CD14-positive monocyte (primary cell): ENCODE data around the gene TYR. TPM values are rescaled to one million over a fixed set of nuclear protein-coding genes. Genes with fewer than 3 reads are reported as not detected.

Experiments
- DNase-seq, 3 donors: peaks; one replicate each; pipeline ENCODE4 v3.0.0-alpha.2; 2011 to 2022
- H2AFZ ChIP-seq: 2 replicates; pipeline ENCODE4 v1.6.0; 2012; ENCODE audit warnings: mild to moderate bottlenecking, low read depth, low read length, inconsistent platforms; ENCODE audit not compliant: insufficient read depth, poor library complexity, severe bottlenecking
- H3K27ac ChIP-seq, 2 donors: 1 replicate in 1 of 2; 2 replicates in 1 of 2; pipeline ENCODE4 v1.5.1; 2012 to 2013; ENCODE audit warnings: low read length in 2 of 2, control low read depth in 1 of 2, inconsistent platforms in 1 of 2, low read depth in 1 of 2, mild to moderate bottlenecking in 1 of 2
- H3K27me3 ChIP-seq, 2 donors: one replicate each; pipeline versions ENCODE4 v1.6.0 to v1.6.1; 2011 to 2013; ENCODE audit warnings: low read length in 2 of 2; ENCODE audit not compliant: control insufficient read depth in 2 of 2, insufficient read depth in 2 of 2
- H3K36me3 ChIP-seq, 2 donors: replicated peaks in 1 of 2; 1 replicate in 1 of 2; 2 replicates in 1 of 2; pipeline versions ENCODE4 v1.5.1 to v1.6.1; 2012 to 2013; ENCODE audit warnings: low read length in 2 of 2, control low read depth in 1 of 2, inconsistent platforms in 1 of 2, mild to moderate bottlenecking in 1 of 2; ENCODE audit not compliant: insufficient read depth in 2 of 2, control insufficient read depth in 1 of 2
- H3K4me1 ChIP-seq, 2 donors: 1 replicate in 1 of 2; 2 replicates in 1 of 2; pipeline versions ENCODE4 v1.5.1 to v1.6.1; 2012 to 2013; ENCODE audit warnings: low read length in 2 of 2, control low read depth in 1 of 2, inconsistent platforms in 1 of 2, mild to moderate bottlenecking in 1 of 2, moderate library complexity in 1 of 2; ENCODE audit not compliant: insufficient read depth in 2 of 2, control insufficient read depth in 1 of 2
- H3K4me2 ChIP-seq: replicated peaks from 2 replicates; pipeline ENCODE3; 2012; ENCODE audit warnings: low read length, moderate library complexity, mild to moderate bottlenecking; ENCODE audit not compliant: poor library complexity, severe bottlenecking; ENCODE audit errors: extremely low read depth
- H3K4me3 ChIP-seq, 3 experiments: fragments of 200-600 bp in 1 of 3; sonication (generic) in 1 of 3; replicated peaks in 1 of 3; 1 replicate in 2 of 3; 2 replicates in 1 of 3; pipeline ENCODE4 v1.5.1; 2011 to 2013; ENCODE audit warnings: low read length in 3 of 3, mild to moderate bottlenecking in 3 of 3, control low read depth in 2 of 3, low read depth in 2 of 3, inconsistent platforms in 1 of 3, moderate library complexity in 1 of 3
- H3K79me2 ChIP-seq: 2 replicates; pipeline ENCODE4 v1.6.0; 2012; ENCODE audit warnings: mild to moderate bottlenecking, control low read depth, inconsistent platforms, low read length, moderate library complexity; ENCODE audit not compliant: insufficient read depth
- H3K9ac ChIP-seq: 2 replicates; pipeline ENCODE4 v1.6.0; 2017; ENCODE audit warnings: low read length, mild to moderate bottlenecking; ENCODE audit not compliant: insufficient read depth, poor library complexity, severe bottlenecking
- H3K9me3 ChIP-seq, 2 donors: replicated peaks in 1 of 2; 1 replicate in 1 of 2; 2 replicates in 1 of 2; pipeline versions ENCODE4 v1.5.1 to v1.6.1; 2012 to 2013; ENCODE audit warnings: low read length in 2 of 2, control low read depth in 1 of 2; ENCODE audit not compliant: control insufficient read depth in 1 of 2, insufficient read depth in 1 of 2
- H4K20me1 ChIP-seq: 2 replicates; pipeline ENCODE4 v1.6.0; 2012; ENCODE audit warnings: mild to moderate bottlenecking, low read length, control low read depth, moderate library complexity; ENCODE audit not compliant: insufficient read depth
- H3K27ac Mint-ChIP-seq, 7 donors: one replicate each; pipeline ENCODE4 v1.8.0; 2020; ENCODE audit warnings: mild to moderate bottlenecking in 7 of 7, mixed read lengths in 7 of 7, moderate library complexity in 6 of 7, inconsistent platforms in 2 of 7
- H3K27me3 Mint-ChIP-seq, 3 donors: one replicate each; pipeline ENCODE4 v1.8.0; 2021 to 2022; ENCODE audit warnings: low read depth in 3 of 3, mild to moderate bottlenecking in 3 of 3, mixed read lengths in 3 of 3, moderate library complexity in 3 of 3, inconsistent platforms in 1 of 3
- H3K36me3 Mint-ChIP-seq, 2 donors: one replicate each; pipeline ENCODE4 v1.8.0; 2020; ENCODE audit warnings: mixed read lengths in 2 of 2, inconsistent platforms in 1 of 2, mild to moderate bottlenecking in 1 of 2
- H3K4me1 Mint-ChIP-seq: one replicate; pipeline ENCODE4 v1.8.0; 2020; ENCODE audit warnings: mild to moderate bottlenecking, mixed read lengths
- H3K4me3 Mint-ChIP-seq, 2 donors: one replicate each; pipeline ENCODE4 v1.8.0; 2020; ENCODE audit warnings: mild to moderate bottlenecking in 2 of 2, mixed read lengths in 2 of 2, moderate library complexity in 1 of 2
- H3K9me3 Mint-ChIP-seq, 7 donors: one replicate each; pipeline ENCODE4 v1.8.0; 2020 to 2022; ENCODE audit warnings: mixed read lengths in 7 of 7, mild to moderate bottlenecking in 6 of 7, moderate library complexity in 6 of 7, inconsistent platforms in 2 of 7
- CTCF ChIP-seq: fragments of 200-600 bp; IDR thresholded peaks from one replicate; pipeline ENCODE4 v1.8.0; 2022; ENCODE audit warnings: antibody characterized with exemption, mild to moderate bottlenecking
- WGBS: methylation state at CpG from one replicate; pipeline ENCODE4 v1.1.5; 2013; ENCODE audit warnings: missing lambda C conversion rate; ENCODE audit not compliant: insufficient coverage; 5-methylcytosine and 5-hydroxymethylcytosine counted together
- intact Hi-C, 2 donors: fragments of 100-400 bp; cut with micrococcal nuclease; formaldehyde crosslinking; loops; one replicate each; pipeline versions ENCODE4 v1.15.0 to v1.15.1; 2023
- polyA plus RNA-seq, 3 donors: library from polyadenylated mRNA; depleted of rRNA in 1 of 3; unstranded in 2 of 3; stranded (reverse) in 1 of 3; fragments of 300-500 nt in 2 of 3; fragments of >200 nt in 1 of 3; fragmentation: Illumina TruSeq in 2 of 3; gene quantifications; 1 replicate in 2 of 3; 2 replicates in 1 of 3; pipeline ENCODE4 v1.2.3, GENCODE V29; 2012 to 2021

TYR gene
- polyA plus RNA-seq, 3 donors: not detected

DNA sequence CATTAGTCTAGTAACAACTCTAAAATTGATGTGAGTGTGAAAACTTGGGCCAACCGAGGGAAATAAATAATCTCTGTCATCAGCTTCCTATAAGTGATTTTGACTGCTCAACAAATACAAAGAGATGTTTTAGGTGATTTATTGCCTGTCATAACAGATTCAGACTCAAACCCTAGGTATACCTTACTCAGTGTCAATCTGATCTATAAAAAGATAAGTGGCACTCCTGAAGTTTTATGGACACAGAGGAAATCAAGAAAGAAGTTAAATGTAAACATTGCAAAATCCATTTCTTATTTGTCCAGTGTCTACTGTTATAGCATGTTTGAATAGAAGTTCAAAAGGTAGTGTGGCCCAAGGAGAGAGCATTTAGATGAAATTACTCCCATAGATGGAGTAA, 30.4 kb upstream of the TYR start:
- TF ChIP-seq CTCF: no peak
- Histone ChIP-seq H3K27ac (no peak overlapping the region), H3K79me2 (no peaks in the 10 kb centered on the region), H3K36me3 (no peaks in the 10 kb centered on the region), H3K4me3 (no peak overlapping the region), H2AFZ (no peak overlapping the region), H3K4me1 (no peaks in the 10 kb centered on the region), H3K27me3 (no peaks in the 10 kb centered on the region), H3K9ac (no peak overlapping the region), H4K20me1 (no peaks in the 10 kb centered on the region), H3K4me2 (no peak overlapping the region), H3K9me3 (no peaks in the 10 kb centered on the region)
- H3K27me3 Mint-ChIP-seq: no peaks in the 10 kb centered on the region
- no peaks in the 10 kb centered on the region for H3K36me3 Mint-ChIP-seq
- DNase-seq: no peak
- H3K27ac Mint-ChIP-seq: no peak overlapping the region
- no peak overlapping the region for H3K4me3 Mint-ChIP-seq
- WGBS: no CpG with 5 or more reads among the region's 1 CpG
- no peaks in the 10 kb centered on the region for H3K4me1 Mint-ChIP-seq
- intact Hi-C loops: no loop called here
- H3K9me3 Mint-ChIP-seq: peaks cover 0 to 3% (median 0%) of the 10 kb centered on the region in 7 donors

GRCh38 chr11:89159974-89160373, 17.7 kb upstream of the TYR start:
- WGBS: no CpG with 5 or more reads among the region's 4 CpGs
- intact Hi-C loops: no loop called here
- no peaks in the 10 kb centered on the region for H3K4me1 Mint-ChIP-seq

More at GRCh38 chr11:89159974-89160373, 17.7 kb upstream of the TYR start:
- H3K4me3 Mint-ChIP-seq: no peak overlapping the region
- H3K4me2 ChIP-seq: no peak overlapping the region
- no peaks in the 10 kb centered on the region for H3K27me3 ChIP-seq
- no peaks in the 10 kb centered on the region for H4K20me1 ChIP-seq
- peaks cover 0 to 3% (median 0%) of the 10 kb centered on the region in 7 donors for H3K9me3 Mint-ChIP-seq
- no peak overlapping the region for H3K27ac Mint-ChIP-seq
- H3K79me2 ChIP-seq: no peaks in the 10 kb centered on the region
- no peaks in the 10 kb centered on the region for H3K4me1 ChIP-seq
- no peaks in the 10 kb centered on the region for H3K9me3 ChIP-seq
- no peak overlapping the region for H3K4me3 ChIP-seq
- H3K36me3 Mint-ChIP-seq: no peaks in the 10 kb centered on the region
- H3K27me3 Mint-ChIP-seq: no peaks in the 10 kb centered on the region
- DNase-seq: no peak
- H2AFZ ChIP-seq: no peak overlapping the region
- H3K9ac ChIP-seq: no peak overlapping the region
- TF ChIP-seq CTCF: no peak
- no peak overlapping the region for H3K27ac ChIP-seq
- no peaks in the 10 kb centered on the region for H3K36me3 ChIP-seq
